ENCODE data around the gene CEBPZOS. TPM values are rescaled to one million over a fixed set of nuclear protein-coding genes. Genes with fewer than 3 reads are reported as not detected.

CEBPZOS gene
- total RNA-seq, 1 donor from 2014 or later: not detected

GRCh38 chr2:37188570-37188969 is 7.7 kb upstream of the CEBPZOS start, which contains the start of gene SULT6B1:
Gene SULT6B1 (minus strand): TSS chr2:37188670. CDS start chr2:37188640, 30 bp downstream.
- Mint-ChIP-seq H3K4me1 (no peaks in the 10 kb centered on the region), H3K4me3 (no peak within 1 kb of the TSS), H3K27me3 (ENCODE audit: low read depth) (peaks cover 9% of the 10 kb centered on the region), H3K36me3 (no peaks in the 10 kb centered on the region), H3K27ac (no peak within 1 kb of the TSS), H3K9me3 (no peaks in the 10 kb centered on the region)
- no peak for DNase-seq (ENCODE audit: low spot score in 2 of 2, unreplicated experiment in 2 of 2)
- TF ChIP-seq CTCF (IDR thresholded peaks at IDR 0.05; ENCODE audit: unreplicated experiment): no peak

- peaks cover 9% of the 10 kb centered on the region for H3K27me3 Mint-ChIP-seq (ENCODE audit: low read depth)
- H3K4me1 Mint-ChIP-seq: no peaks in the 10 kb centered on the region
- no peak overlapping the region for H3K27ac Mint-ChIP-seq
- H3K4me3 Mint-ChIP-seq: no peak overlapping the region
- TF ChIP-seq CTCF (IDR thresholded peaks at IDR 0.05; ENCODE audit: unreplicated experiment): no peak
- H3K36me3 Mint-ChIP-seq: no peaks in the 10 kb centered on the region
- no peak for DNase-seq (ENCODE audit: low spot score in 2 of 2, unreplicated experiment in 2 of 2)
- H3K9me3 Mint-ChIP-seq: no peaks in the 10 kb centered on the region
Measured at GRCh38 chr2:37189452-37190153, 6.7 kb upstream of the CEBPZOS start.

- DNase-seq (ENCODE audit: low spot score in 2 of 2, unreplicated experiment in 2 of 2): no peak
- Mint-ChIP-seq H3K27me3 (ENCODE audit: low read depth) (peaks cover 9% of the 10 kb centered on the region), H3K27ac (no peak overlapping the region), H3K9me3 (no peaks in the 10 kb centered on the region), H3K36me3 (no peaks in the 10 kb centered on the region), H3K4me3 (no peak overlapping the region), H3K4me1 (no peaks in the 10 kb centered on the region)
- no peak for TF ChIP-seq CTCF (IDR thresholded peaks at IDR 0.05; ENCODE audit: unreplicated experiment)
Measured at GRCh38 chr2:37190290-37190689, 6.0 kb upstream of the CEBPZOS start.

- no peak overlapping the region for H3K27ac Mint-ChIP-seq
- TF ChIP-seq CTCF (IDR thresholded peaks at IDR 0.05; ENCODE audit: unreplicated experiment): no peak
- H3K36me3 Mint-ChIP-seq: no peaks in the 10 kb centered on the region
- no peaks in the 10 kb centered on the region for H3K4me1 Mint-ChIP-seq
- H3K4me3 Mint-ChIP-seq: no peak overlapping the region
- no peaks in the 10 kb centered on the region for H3K9me3 Mint-ChIP-seq
- peaks cover 5% of the 10 kb centered on the region for H3K27me3 Mint-ChIP-seq (ENCODE audit: low read depth)
- no peak for DNase-seq (ENCODE audit: low spot score in 2 of 2, unreplicated experiment in 2 of 2)
Measured at GRCh38 chr2:37191253-37191652, 5.0 kb upstream of the CEBPZOS start.

GRCh38 chr2:37191747-37192146 is 4.5 kb upstream of the CEBPZOS start:
- H3K27ac Mint-ChIP-seq: no peak overlapping the region
- DNase-seq (ENCODE audit: low spot score in 2 of 2, unreplicated experiment in 2 of 2): no peak
- H3K4me1 Mint-ChIP-seq: no peaks in the 10 kb centered on the region
- TF ChIP-seq CTCF (IDR thresholded peaks at IDR 0.05; ENCODE audit: unreplicated experiment): no peak
- H3K9me3 Mint-ChIP-seq: no peaks in the 10 kb centered on the region
- no peak overlapping the region for H3K4me3 Mint-ChIP-seq
- no peaks in the 10 kb centered on the region for H3K36me3 Mint-ChIP-seq
- H3K27me3 Mint-ChIP-seq (ENCODE audit: low read depth): peaks cover 4% of the 10 kb centered on the region
